Bronchial epithelial cell (primary cell): ENCODE data around the gene TPBGL. TPM values are rescaled to one million over a fixed set of nuclear protein-coding genes. Genes with fewer than 3 reads are reported as not detected.

Source experiments
- DNase-seq: peaks from one replicate; pipeline ENCODE4 v3.0.0-alpha.2; 2010; ENCODE audit warnings: low read depth
- FAIRE-seq: peaks from 2 replicates; lab custom pipeline; 2011; peaks lifted over from hg19 to GRCh38; lab: Jason Lieb, UNC
- H3K27me3 ChIP-seq: 2 replicates; pipeline ENCODE4 v1.5.1; 2011; ENCODE audit warnings: low read length; ENCODE audit not compliant: control insufficient read depth, insufficient read depth
- H3K36me3 ChIP-seq: 2 replicates; pipeline ENCODE4 v1.5.1; 2011; ENCODE audit warnings: low read length; ENCODE audit not compliant: control insufficient read depth, insufficient read depth
- H3K4me3 ChIP-seq: 2 replicates; pipeline ENCODE4 v1.5.1; 2011; ENCODE audit warnings: mild to moderate bottlenecking, low read depth, low read length, control low read depth
- CTCF ChIP-seq: IDR thresholded peaks from 2 replicates; pipeline ENCODE4 v1.5.1; 2011; ENCODE audit warnings: mild to moderate bottlenecking, moderate library complexity, low read length, control low read depth, inconsistent platforms; ENCODE audit not compliant: insufficient read depth, severe bottlenecking
- total RNA-seq: library from RNA; depleted of rRNA; stranded (reverse); fragments of >200 nt; gene quantifications from 2 replicates; pipeline ENCODE4 v1.2.1, GENCODE V29; 2014

Gene TPBGL
- total RNA-seq, 1 donor from 2014 or later = not detected

DNA sequence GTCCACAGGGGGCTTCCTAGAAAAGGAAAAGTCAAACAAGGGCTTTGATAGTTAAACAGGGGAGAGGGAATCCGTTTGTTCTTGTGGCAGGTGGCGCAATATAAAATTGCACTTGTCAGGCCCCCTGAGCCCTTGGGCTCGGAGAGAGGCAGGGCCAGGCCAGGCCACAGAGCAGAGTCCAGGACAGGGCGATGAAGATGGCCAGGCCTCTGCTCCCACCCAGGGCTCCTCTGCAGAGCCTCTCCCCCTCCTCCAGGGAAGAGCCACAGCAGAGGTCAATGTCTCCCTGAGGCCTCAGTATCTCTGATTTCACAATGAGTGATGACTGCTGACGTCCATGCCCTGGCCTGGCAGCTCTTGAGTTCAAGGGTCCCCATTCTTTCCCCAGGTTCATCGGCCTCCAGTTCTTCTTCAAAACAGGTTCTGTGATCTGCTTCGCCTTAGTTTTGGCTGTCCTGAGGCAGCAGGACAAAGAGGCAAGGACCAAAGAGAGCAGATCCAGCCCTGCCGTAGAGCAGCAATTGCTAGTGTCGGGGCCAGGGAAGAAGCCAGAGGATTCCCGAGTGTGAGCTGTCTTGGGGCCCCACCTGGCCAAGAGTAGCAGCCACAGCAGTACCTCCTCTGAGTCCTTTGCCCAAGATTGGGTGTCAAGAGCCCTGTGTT lies 36.4 kb upstream of the TPBGL start:
- no peak for DNase-seq
- peaks cover 4% of the 10 kb centered on the region for H3K27me3 ChIP-seq
- no peak overlapping the region for H3K4me3 ChIP-seq
- no peaks in the 10 kb centered on the region for H3K36me3 ChIP-seq
- TF ChIP-seq CTCF = no peak
- FAIRE-seq = no peak

DNA sequence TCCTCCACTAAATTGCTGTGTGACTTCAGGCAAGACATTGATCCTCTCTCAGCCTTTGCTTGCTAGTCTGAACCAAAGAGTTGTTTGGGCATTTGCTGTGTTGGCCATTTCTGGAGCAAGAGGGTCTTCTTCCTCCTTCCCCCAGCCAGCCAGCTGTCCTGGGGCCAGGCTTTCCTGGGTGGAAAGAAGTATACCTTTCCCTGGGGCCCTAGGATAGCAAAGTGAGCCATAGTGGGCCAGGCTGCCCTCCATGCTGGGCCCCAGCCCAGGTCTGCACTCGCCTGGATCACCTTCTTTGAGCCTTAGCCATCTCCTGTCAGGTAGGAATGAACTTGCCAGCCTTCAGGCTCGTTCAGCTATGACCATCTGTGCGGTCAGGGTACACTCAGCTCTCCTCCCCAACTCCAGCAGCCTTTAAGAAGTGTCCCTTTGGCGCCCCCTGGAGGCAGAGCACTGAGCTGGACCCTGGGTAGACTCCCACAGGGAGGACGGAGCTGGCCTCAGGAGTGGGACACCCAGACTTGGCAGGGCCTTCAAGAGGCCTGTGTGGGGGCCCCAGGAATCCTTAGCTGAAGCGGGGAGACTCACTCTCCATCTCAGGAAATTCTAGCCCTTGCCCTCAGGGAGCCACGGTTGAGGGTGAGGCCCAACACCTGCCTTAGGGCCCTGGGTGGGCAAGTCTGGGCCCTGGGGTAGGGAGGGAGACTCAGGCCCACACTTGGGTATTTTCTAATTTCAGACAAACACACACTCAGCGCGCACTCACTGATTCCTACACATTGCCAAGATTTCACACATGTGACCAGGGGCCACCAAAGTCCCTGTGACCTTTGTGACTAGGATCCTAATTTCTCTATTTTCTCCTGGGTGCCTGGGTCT lies 35.6 kb upstream of the TPBGL start:
- DNase-seq (peak; percentile 63), FAIRE-seq (no peak)
- no peaks in the 10 kb centered on the region for H3K36me3 ChIP-seq
- TF ChIP-seq CTCF = peak; percentile 92
- no peak overlapping the region for H3K4me3 ChIP-seq
- H3K27me3 ChIP-seq = peaks cover under 1% of the 10 kb centered on the region

DNA sequence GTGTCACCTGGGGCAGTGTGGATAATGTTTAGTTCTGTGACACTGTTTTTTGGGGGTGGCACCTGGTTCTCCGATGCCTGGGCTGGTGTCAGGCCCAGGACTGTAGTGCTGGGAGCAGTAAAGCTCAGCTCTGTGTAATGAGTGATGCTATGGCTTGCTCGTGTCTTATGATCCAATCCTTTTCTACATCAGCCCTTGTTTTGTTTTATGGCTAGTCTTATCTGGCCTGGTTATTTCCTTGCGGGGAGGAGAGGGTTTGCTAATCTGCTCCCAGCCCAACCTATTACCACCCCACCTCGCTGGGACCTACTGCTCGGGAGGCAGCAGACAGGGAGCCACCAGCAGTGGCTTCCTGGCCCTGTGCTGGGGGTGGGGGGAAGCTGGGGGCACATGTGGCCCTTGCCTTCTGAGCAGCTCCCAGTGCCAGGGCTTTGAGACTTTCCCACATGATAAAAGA lies 35.0 kb upstream of the TPBGL start:
- H3K27me3 ChIP-seq = no peaks in the 10 kb centered on the region
- TF ChIP-seq CTCF = no peak
- no peak overlapping the region for H3K4me3 ChIP-seq
- FAIRE-seq (no peak), DNase-seq (no peak)
- H3K36me3 ChIP-seq = no peaks in the 10 kb centered on the region

DNA sequence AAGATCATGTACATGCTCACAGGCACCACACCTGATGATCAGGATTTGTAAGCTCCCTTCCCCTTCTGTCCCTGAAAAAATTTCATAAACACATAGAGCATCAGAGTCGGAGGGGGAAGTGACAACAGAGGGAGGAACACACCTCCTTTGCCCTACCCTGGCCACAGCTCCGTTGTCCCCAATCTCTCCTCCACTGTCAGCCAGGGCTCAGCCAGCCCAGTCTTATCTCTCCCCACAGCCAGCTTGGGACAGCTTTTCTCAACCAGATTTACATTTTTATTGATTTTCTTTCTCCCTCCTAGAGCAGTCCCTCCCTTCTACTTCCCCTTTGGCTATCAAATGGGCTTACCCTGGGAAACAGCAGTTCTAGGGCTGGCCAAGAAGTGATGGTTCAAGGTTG lies 32.1 kb upstream of the TPBGL start:
- no peak for FAIRE-seq
- no peak overlapping the region for H3K4me3 ChIP-seq
- H3K27me3 ChIP-seq = no peaks in the 10 kb centered on the region
- no peaks in the 10 kb centered on the region for H3K36me3 ChIP-seq
- TF ChIP-seq CTCF = no peak
- no peak for DNase-seq

DNA sequence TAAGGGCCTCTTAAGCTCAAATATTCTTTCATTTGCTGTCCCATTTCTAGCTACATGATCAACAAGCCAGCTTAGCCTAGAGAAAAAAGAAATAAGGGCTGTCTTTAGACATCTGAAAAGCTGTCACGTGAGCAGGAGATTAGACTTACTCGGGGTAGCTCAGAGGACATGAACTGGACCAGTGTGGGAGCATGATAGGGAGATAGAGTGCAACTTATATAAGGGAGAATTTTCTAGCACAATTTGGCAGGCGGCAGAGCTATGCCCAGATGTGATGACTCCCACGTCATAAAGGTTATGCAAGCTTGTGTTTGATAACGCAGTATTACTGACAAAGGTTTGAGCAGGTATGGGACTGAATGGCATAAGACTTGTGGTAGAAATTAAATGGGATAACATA lies 28.2 kb upstream of the TPBGL start:
- DNase-seq = no peak
- Histone ChIP-seq H3K27me3 (no peaks in the 10 kb centered on the region), H3K4me3 (no peak overlapping the region), H3K36me3 (no peaks in the 10 kb centered on the region)
- TF ChIP-seq CTCF = no peak
- no peak for FAIRE-seq
